Measurements from ENCODE around the gene FAU.
"Not testable (repeated sequence)": the region's sequence is repeated elsewhere in the genome, so short reads cannot be mapped to it uniquely, and the experiment has no call there.

The FAU gene

GRCh38 chr11:65119670-65119995 lies 2.3 kb downstream of the FAU start:
- no peak for DNase-seq

DNA sequence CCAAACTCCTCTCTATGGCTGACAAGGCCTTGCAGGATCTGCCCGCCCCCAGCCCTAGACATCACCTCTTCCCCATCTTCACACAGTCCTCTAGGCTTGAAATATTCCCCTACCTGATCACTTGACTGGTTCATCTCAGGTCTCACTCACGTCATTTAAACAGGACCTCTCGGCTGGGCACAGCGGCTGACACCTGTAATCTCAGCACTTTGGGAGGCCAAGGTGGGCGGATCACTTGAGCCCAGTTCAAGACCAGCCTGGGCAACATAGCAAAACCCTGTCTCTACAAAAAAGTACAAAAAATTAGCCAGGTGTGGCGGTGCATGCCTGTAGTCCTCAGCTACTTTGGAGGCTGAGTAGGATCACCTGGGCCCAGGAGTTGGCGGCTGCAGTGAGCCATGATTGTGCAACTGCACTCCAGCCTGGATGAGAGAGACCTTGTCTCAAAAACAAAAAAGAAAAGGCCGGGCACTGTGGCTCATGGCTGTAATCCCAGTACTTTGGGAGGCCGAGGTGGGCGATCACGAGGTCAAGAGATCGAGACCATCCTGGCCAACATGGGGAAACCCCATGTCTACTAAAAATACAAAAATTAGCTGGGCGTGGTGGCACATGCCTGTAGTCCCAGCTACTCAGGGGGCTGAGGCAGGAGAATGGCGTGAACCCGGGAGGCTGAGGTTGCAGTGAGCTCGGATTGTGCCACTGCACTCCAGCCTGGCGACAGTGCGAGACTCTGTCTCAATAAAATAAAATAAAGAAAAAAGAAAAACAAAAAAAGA lies 2.9 kb downstream of the FAU start:
- DNase-seq: not testable (repeated sequence)

GRCh38 chr11:65118097-65118837 lies 3.7 kb downstream of the FAU start:
- DNase-seq: no peak

GRCh38 chr11:65117206-65118096 lies 4.5 kb downstream of the FAU start, which contains the start of gene ZNHIT2:
TSS of gene ZNHIT2 (minus strand) at chr11:65117701. CDS start at chr11:65117653, 48 bp downstream.
- peak; percentile 97 to 98 for DNase-seq

- DNase-seq: peak; percentile 26 to 39
Observed at GRCh38 chr11:65116370-65117205, 5.3 kb downstream of the FAU start.

DNA sequence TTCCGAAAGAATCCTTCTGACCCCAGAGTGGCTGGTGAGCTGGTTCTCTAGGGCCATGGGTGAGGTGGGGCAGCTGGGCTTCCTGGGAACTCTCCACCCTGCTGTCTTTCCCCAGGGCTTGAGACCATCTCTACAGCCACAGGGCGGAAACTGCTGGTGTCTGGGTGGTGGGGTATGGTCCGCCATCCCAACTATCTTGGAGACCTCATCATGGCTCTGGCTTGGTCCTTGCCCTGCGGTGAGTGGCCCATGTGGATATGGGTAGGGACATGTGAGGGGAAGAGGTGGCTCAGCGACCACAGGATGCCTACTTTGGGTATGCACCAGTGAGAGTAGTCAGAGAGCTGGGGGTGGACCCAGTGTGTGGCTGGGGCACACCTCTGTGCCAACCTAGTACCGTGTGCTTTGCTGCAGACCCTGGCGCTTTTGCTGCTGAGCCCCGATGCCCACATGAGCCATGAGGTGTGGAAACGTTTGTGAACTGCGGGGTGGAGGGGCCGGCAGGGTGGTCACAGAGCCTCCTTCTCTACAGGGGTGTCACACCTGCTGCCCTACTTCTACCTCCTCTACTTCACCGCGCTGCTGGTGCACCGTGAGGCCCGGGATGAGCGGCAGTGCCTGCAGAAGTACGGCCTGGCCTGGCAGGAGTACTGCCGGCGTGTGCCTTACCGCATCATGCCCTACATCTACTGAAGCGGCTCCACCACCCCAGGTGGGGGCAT lies 6.4 kb downstream of the FAU start:
- DNase-seq: no peak

DNA sequence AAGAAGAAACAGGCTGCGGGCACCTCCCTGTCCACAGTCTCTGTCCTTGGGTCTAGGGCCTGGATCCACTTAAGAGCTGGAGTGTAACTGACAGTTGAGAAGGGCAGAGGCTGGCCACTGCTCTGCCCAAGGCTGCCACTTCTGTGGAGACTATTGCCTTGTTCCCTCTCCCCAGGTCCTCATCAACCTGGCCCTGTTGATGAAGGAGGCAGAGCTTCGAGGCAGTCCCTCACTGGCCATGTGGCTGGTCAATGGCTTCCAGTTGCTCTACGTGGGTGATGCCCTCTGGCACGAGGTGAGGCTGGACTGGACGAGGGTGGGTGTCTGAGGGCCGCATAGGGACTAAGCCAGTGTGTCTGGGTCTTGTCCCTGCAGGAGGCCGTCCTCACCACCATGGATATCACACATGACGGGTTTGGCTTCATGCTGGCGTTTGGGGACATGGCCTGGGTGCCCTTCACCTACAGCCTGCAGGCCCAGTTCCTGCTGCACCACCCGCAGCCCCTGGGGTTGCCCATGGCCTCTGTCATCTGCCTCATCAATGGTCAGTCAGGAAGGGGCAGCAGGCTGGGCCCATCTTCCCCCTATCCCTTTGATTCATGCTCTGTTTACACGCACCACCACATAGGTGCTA lies 7.3 kb downstream of the FAU start:
- DNase-seq: no peak

- DNase-seq: no peak
Observed at GRCh38 chr11:65113839-65114238, 8.1 kb downstream of the FAU start.

GRCh38 chr11:65113361-65113756 lies 8.6 kb downstream of the FAU start:
- DNase-seq: no peak

DNA sequence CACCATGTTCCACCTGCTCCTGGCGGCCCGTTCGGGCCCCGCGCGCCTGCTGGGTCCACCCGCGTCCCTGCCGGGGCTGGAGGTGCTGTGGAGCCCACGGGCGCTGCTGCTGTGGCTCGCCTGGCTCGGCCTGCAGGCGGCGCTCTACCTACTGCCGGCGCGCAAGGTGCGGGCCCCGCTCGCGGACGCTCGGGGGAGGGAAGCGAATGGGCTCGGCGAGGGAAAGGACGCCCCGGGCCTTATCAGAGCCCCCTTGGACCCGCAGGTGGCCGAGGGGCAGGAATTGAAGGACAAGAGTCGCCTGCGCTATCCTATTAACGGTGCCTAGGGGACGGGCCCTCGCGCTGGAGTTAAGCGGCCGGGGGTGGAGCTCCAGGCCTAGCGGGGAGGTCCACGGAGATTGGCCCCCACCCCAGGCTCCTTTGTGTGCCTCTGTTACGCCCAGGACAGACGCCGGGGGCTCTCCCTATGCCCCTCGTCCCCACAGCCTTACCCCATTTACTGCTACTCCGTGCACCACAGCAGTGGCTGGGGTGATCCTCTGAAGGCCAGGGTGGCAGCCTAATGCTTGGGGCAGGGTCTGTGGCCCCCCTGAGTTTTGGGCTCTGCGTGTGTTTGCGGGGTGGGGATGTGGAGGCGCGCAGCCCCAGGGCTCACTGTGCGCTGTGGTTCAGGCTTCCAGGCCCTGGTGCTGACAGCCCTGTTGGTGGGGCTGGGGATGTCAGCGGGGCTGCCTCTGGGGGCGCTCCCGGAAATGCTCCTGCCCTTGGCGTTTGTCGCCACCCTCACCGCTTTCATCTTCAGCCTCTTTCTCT lies 9.2 kb downstream of the FAU start:
- DNase-seq: peak; percentile 51 to 52

- DNase-seq: peak; percentile 85 to 88
Observed at GRCh38 chr11:65111744-65112545, 10.0 kb downstream of the FAU start, which contains the start of gene TM7SF2. TSS of gene TM7SF2 (plus strand) at chr11:65111872. CDS start at chr11:65112016, 144 bp downstream.

DNA sequence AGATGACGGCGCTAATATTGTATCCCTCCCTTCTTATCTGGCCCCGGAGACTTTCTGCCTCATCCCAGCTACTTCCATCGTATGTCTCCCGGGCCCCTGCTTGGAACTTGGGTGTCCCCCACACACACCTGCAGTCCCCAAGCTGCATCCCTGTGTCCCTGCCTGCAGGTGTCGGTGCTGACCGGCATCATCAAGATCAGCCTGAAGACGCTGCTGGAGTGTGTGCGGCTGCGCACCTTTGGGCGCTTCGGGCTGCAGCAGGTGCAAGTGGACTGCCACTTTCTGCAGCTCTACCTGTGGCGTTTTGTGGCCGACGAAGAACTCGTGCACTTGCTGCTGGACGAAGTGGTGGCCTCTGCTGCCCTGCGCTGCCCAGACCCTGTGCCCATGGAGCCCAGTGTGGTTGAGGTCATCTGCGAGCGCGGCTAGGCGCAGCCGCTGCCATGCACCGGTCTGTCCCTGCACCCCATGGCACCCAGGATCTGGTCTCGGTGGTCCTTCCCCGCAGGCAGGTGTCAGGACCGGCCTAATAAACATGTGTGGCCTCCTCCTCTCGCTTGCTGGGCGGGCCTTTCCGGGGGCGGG lies 10.7 kb downstream of the FAU start:
- DNase-seq: no peak

- peak; percentile 91 to 93 for DNase-seq
Observed at GRCh38 chr11:65110354-65110861, 11.5 kb downstream of the FAU start.

- no peak for DNase-seq
Observed at GRCh38 chr11:65109231-65110198, 12.4 kb downstream of the FAU start.

DNA sequence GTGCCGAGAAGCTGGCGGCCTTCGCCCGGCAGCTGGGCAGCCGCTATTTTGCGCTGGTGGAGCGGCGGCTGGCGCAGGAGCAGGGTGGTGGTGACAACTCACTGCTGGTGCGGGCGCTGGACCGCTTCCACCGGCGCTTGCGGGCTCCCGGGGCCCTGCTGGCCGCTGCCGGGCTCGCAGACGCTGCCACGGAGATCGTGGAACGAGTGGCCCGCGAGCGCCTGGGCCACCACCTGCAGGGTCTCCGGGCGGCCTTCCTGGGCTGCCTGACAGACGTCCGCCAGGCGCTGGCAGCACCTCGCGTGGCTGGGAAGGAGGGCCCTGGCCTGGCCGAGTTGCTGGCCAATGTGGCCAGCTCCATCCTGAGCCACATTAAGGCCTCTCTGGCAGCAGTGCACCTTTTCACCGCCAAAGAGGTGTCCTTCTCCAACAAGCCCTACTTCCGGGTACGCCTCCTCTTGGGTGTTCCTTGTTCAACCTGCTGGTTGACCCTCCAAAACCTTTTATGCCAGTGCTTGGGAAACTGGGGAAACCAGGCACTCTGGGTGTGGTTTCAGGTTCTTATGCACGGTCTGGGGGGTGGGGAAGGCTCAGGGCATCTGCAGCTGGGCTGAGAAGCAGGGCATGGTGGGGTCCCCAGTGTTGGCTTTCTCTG lies 13.3 kb downstream of the FAU start:
- DNase-seq: no peak

DNA sequence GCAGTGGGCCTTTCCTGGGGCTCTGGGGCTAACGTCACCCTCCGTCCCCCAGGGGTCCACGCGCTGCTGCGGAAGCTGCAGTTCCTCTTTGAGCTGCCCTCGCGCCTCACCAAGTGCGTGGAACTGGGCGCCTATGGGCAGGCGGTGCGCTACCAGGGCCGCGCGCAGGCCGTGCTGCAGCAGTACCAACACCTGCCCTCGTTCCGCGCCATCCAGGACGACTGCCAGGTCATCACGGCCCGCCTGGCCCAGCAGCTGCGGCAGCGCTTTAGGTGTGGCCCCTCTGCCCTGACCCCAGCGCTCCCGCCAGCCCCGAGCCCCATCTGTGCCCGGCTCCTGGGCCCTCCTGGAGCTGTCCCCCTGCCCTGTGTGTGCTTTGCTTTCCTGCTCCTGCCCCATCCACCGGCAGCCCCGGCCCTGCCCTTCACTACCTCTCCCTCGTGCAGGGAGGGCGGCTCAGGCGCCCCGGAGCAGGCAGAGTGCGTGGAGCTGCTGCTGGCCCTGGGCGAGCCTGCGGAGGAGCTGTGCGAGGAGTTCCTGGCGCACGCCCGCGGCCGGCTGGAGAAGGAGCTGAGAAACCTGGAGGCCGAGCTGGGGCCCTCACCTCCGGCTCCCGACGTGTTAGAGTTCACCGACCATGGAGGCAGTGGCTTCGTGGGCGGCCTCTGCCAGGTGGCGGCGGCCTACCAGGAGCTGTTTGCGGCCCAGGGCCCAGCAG lies 14.0 kb downstream of the FAU start:
- no peak for DNase-seq

Data from Kasumi-1 (cell line).